Activated T-cell treated with anti-CD3 and anti-CD28 coated beads, Interleukin-2, amount 50 U/mL, for 48 hours (primary cell): ENCODE results near the gene PHACTR4.
"Not testable (repeated sequence)": the region's sequence is repeated elsewhere in the genome, so short reads cannot be mapped to it uniquely, and the experiment has no call there.

Experiments
- DNase-seq, 2 experiments: peaks; one replicate each; pipeline ENCODE4 v3.0.0-alpha.2; 2020

PHACTR4 gene

GRCh38 chr1:28506907-28507246, 137.3 kb downstream of the PHACTR4 start:
- no peak for DNase-seq

- peak; percentile 57 to 66 for DNase-seq
Observed at GRCh38 chr1:28507247-28507645, 137.7 kb downstream of the PHACTR4 start.

GRCh38 chr1:28507646-28508434, 138.3 kb downstream of the PHACTR4 start:
- DNase-seq = peak; percentile 52 to 55

GRCh38 chr1:28508435-28508754, 138.9 kb downstream of the PHACTR4 start:
- DNase-seq = peak; percentile 51 to 55

- peak; percentile 72 to 73 for DNase-seq
Observed at GRCh38 chr1:28509705-28510272, 140.2 kb downstream of the PHACTR4 start.

GRCh38 chr1:28510273-28510969, 140.9 kb downstream of the PHACTR4 start:
- DNase-seq = peak; percentile 78 to 79

GRCh38 chr1:28510970-28511440, 141.5 kb downstream of the PHACTR4 start:
- peak; percentile 68 to 69 for DNase-seq

GRCh38 chr1:28512058-28512611, 142.6 kb downstream of the PHACTR4 start:
- DNase-seq = peak; percentile 53 to 58

- peak; percentile 56 to 58 for DNase-seq
Observed at GRCh38 chr1:28514445-28514933, 144.9 kb downstream of the PHACTR4 start.

- no peak for DNase-seq
Observed at GRCh38 chr1:28516518-28516956, 147.0 kb downstream of the PHACTR4 start.

GRCh38 chr1:28517649-28517999, 148.1 kb downstream of the PHACTR4 start:
- DNase-seq = no peak

GRCh38 chr1:28518000-28518744, 148.6 kb downstream of the PHACTR4 start:
- peak; percentile 97 to 98 for DNase-seq

GRCh38 chr1:28518745-28519341, 149.3 kb downstream of the PHACTR4 start:
- DNase-seq = peak; percentile 82 to 84

GRCh38 chr1:28519946-28520725, 150.6 kb downstream of the PHACTR4 start:
- no peak for DNase-seq

- not testable (repeated sequence) for DNase-seq
Observed at GRCh38 chr1:28520796-28521195, 151.3 kb downstream of the PHACTR4 start.

GRCh38 chr1:28521502-28522164, 152.1 kb downstream of the PHACTR4 start:
- no peak for DNase-seq

- not testable (repeated sequence) for DNase-seq
Observed at GRCh38 chr1:28522537-28522936, 153.0 kb downstream of the PHACTR4 start.

- DNase-seq = not testable (repeated sequence)
Observed at GRCh38 chr1:28525002-28525642, 155.6 kb downstream of the PHACTR4 start.

GRCh38 chr1:28526886-28527285, 157.3 kb downstream of the PHACTR4 start:
- DNase-seq = no peak

- no peak for DNase-seq
Observed at GRCh38 chr1:28530456-28530855, 160.9 kb downstream of the PHACTR4 start.
